Thyroid gland (tissue), 4 donors: ENCODE results near the gene LRBA. TPM values are rescaled to one million over a fixed set of nuclear protein-coding genes. Genes with fewer than 3 reads are reported as not detected.

ENCODE experiments used
- DNase-seq, 2 donors: peaks; one replicate each; pipeline ENCODE4 v3.0.0-alpha.2; 2019
- H3K27ac ChIP-seq, 3 donors: fragments of 200-600 bp; sonication (generic); 1 replicate in 2 of 3; 2 replicates in 1 of 3; pipeline ENCODE4 v1.5.1; 2016 to 2019; ENCODE audit warnings: mild to moderate bottlenecking in 1 of 3, moderate library complexity in 1 of 3
- H3K27me3 ChIP-seq: fragments of 200-600 bp; sonication (generic); one replicate; pipeline ENCODE4 v1.5.1; 2019
- H3K36me3 ChIP-seq, 2 donors: fragments of 200-600 bp; sonication (generic); one replicate each; pipeline ENCODE4 v1.5.1; 2016 to 2019
- H3K4me1 ChIP-seq, 2 donors: fragments of 200-600 bp; sonication (generic); one replicate each; pipeline ENCODE4 v1.5.1; 2017 to 2019
- H3K4me3 ChIP-seq, 3 donors: fragments of 200-600 bp; sonication (generic); replicated peaks in 1 of 3; 1 replicate in 2 of 3; 2 replicates in 1 of 3; pipeline ENCODE4 v1.5.1; 2016; ENCODE audit warnings: mild to moderate bottlenecking in 1 of 3
- H3K9me3 ChIP-seq: fragments of 200-600 bp; sonication (generic); one replicate; pipeline ENCODE4 v1.5.1; 2017
- POLR2A ChIP-seq, 2 donors: fragments of 450-650 bp; IDR thresholded peaks; one replicate each; pipeline ENCODE4 v1.6.1; 2017; ENCODE audit warnings: antibody characterized with exemption in 2 of 2, mild to moderate bottlenecking in 2 of 2, moderate library complexity in 1 of 2
- WGBS, 2 donors: methylation state at CpG; one replicate each; pipeline ENCODE4 v1.1.5; 2017; 5-methylcytosine and 5-hydroxymethylcytosine counted together
- intact Hi-C: fragments of 100-400 bp; cut with DNase I; formaldehyde crosslinking; loops from one replicate; pipeline ENCODE4 v1.15.1; 2023
- total RNA-seq, 4 donors: library from RNA; depleted of rRNA; stranded (reverse); fragments of >200 nt; gene quantifications; one replicate each; pipeline ENCODE4 v1.2.3, GENCODE V29; 2016
- TF ChIP-seq, protein P1 (sequence below), 6 experiments: fragments of 200-600 bp in 3 of 6; fragments of 450-650 bp in 3 of 6; sonication (generic) in 3 of 6; IDR thresholded peaks; one replicate each; pipeline ENCODE4 v1.5.1; 2016 to 2019; ENCODE audit warnings: antibody characterized with exemption in 6 of 6, mild to moderate bottlenecking in 2 of 6, inconsistent platforms in 1 of 6, moderate library complexity in 1 of 6

The LRBA gene
- total RNA-seq, 4 donors from 2014 or later: 98.9 to 127 (median 113) TPM

DNA sequence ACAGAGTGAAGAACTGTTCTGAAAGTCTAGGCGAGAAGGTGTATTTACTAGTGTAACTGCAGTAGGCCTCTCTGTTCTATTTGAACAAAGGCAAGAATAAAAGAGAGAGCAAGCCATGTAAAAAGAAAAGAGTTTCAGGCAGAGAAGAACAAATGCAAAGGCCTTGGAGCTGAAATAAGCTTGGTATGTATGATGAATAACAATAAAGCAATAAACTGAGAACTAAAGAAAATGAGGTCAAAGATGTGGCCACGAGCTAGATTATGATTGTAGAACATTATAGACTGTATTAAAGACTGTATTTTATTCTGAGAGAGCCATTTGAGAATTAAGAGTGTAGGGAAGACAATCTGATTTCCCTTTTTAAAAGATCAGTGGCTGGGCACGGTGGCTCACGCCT lies 160.5 kb downstream of the LRBA start:
- H3K27me3 ChIP-seq: no peaks in the 10 kb centered on the region
- no peaks in the 10 kb centered on the region for H3K4me1 ChIP-seq
- intact Hi-C loops: no loop called here
- 96 to 97% methylated on average over 4 of the region's 4 CpGs for WGBS, 2 donors
- DNase-seq: no peak
- TF ChIP-seq, protein P1, sequence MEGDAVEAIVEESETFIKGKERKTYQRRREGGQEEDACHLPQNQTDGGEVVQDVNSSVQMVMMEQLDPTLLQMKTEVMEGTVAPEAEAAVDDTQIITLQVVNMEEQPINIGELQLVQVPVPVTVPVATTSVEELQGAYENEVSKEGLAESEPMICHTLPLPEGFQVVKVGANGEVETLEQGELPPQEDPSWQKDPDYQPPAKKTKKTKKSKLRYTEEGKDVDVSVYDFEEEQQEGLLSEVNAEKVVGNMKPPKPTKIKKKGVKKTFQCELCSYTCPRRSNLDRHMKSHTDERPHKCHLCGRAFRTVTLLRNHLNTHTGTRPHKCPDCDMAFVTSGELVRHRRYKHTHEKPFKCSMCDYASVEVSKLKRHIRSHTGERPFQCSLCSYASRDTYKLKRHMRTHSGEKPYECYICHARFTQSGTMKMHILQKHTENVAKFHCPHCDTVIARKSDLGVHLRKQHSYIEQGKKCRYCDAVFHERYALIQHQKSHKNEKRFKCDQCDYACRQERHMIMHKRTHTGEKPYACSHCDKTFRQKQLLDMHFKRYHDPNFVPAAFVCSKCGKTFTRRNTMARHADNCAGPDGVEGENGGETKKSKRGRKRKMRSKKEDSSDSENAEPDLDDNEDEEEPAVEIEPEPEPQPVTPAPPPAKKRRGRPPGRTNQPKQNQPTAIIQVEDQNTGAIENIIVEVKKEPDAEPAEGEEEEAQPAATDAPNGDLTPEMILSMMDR (IDR thresholded peaks at IDR 0.05): no peak
- TF ChIP-seq POLR2A (IDR thresholded peaks at IDR 0.05): no peak
- H3K4me3 ChIP-seq: no peak overlapping the region
- no peak overlapping the region for H3K27ac ChIP-seq
- no peaks in the 10 kb centered on the region for H3K9me3 ChIP-seq
- no peaks in the 10 kb centered on the region for H3K36me3 ChIP-seq

DNA sequence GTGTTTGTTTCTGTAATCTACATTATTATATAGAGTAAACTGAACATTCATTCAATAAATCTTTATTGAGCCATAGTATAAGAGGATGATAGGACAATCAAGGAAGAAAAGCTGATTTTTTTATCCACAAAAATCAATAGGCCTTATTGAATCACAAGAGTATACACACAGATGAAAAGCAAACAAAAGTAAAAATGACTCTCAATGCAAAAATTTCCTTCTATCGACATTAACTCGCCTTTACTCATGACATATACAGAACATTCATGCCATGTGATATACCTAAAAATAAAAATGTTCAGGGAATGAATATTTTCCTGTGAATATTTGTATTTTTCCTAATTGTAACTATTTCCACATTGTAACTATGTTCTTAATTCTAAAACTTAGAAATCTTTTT lies 161.2 kb downstream of the LRBA start:
- no peaks in the 10 kb centered on the region for H3K4me1 ChIP-seq
- H3K27me3 ChIP-seq: no peaks in the 10 kb centered on the region
- no peak overlapping the region for H3K27ac ChIP-seq
- intact Hi-C loops: no loop called here
- WGBS, 2 donors: 95 to 100% methylated on average over 2 of the region's 2 CpGs
- no peak for DNase-seq
- no peaks in the 10 kb centered on the region for H3K9me3 ChIP-seq
- TF ChIP-seq POLR2A (IDR thresholded peaks at IDR 0.05): no peak
- TF ChIP-seq, protein P1 (IDR thresholded peaks at IDR 0.05): no peak
- H3K36me3 ChIP-seq: no peaks in the 10 kb centered on the region
- no peak overlapping the region for H3K4me3 ChIP-seq

DNA sequence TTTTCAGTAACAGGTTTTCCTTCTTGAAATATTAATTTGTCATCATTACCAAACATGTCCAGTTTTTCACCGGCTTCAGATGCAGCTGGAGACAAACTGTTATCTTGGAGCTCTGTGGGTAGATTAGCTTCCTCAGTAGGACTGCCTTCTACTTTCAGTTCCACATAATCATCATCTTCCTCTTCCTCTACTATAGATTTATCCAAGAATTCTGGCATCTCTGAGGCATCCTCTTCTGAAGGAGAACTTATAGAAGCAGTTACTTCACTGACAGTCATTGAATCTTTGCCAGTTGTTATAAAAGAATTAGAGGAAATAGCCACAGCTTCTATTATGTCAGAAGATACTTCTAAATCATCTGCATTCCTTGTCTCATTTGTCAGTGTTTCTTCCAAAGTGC lies 162.9 kb downstream of the LRBA start:
- no peak overlapping the region for H3K4me3 ChIP-seq
- H3K4me1 ChIP-seq: no peaks in the 10 kb centered on the region
- H3K27ac ChIP-seq: no peak overlapping the region
- H3K9me3 ChIP-seq: no peaks in the 10 kb centered on the region
- DNase-seq: no peak
- intact Hi-C loops: no loop called here
- peaks cover 0 to 7% of the 10 kb centered on the region in 2 donors for H3K36me3 ChIP-seq
- TF ChIP-seq, protein P1 (IDR thresholded peaks at IDR 0.05): no peak
- 82 to 87% methylated on average over 1 of the region's 1 CpG for WGBS, 2 donors
- H3K27me3 ChIP-seq: no peaks in the 10 kb centered on the region

DNA sequence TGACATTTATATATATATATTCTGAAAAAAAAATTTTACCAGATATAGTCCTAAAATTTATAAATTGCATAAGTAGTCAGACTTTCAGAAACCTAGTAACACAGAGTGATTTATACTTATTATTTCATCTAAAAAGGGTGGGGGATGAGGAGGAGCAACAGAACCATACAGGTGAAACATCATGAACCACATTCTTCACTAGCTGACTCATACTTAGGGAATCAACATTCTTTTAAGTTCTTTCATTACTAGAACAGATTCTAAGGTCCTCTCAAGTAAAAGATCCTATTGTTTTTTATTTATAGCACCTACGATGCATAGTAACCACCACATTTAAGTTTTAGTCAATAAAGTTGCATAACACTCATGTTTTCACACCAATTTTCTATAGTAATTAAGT lies 166.1 kb downstream of the LRBA start:
- 93 to 100% methylated on average over 1 of the region's 1 CpG for WGBS, 2 donors
- Histone ChIP-seq H3K36me3 (peaks cover 0 to 7% of the 10 kb centered on the region in 2 donors), H3K9me3 (no peaks in the 10 kb centered on the region), H3K4me3 (no peak overlapping the region), H3K27me3 (no peaks in the 10 kb centered on the region), H3K4me1 (no peaks in the 10 kb centered on the region), H3K27ac (no peak overlapping the region)
- no peak for TF ChIP-seq POLR2A (IDR thresholded peaks at IDR 0.05)
- TF ChIP-seq, protein P1 (IDR thresholded peaks at IDR 0.05): no peak
- no peak for DNase-seq
- intact Hi-C loops: no loop called here

DNA sequence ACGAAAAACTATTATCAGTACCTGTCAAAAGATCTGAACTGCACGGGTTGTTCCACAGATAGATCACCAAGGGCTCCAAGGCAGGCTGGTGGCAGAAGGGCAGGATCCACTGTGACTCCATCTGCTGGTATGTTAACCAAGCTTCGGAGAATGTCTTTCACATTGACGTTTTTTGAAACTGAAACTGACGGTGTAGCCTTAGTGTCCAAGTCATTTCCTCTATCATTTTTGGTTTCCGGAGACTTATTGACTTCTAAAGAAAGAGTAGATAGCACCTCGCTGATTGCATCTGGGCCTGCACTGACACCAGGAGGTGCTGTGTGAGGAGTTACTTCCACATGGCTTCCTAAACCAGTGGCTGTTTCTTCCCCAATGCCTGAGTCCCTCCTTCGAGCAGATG lies 186.9 kb downstream of the LRBA start:
- H3K36me3 ChIP-seq: peaks cover 4 to 8% of the 10 kb centered on the region in 2 donors
- no peaks in the 10 kb centered on the region for H3K4me1 ChIP-seq
- intact Hi-C loops: no loop called here
- no peak for TF ChIP-seq POLR2A (IDR thresholded peaks at IDR 0.05)
- TF ChIP-seq, protein P1 (IDR thresholded peaks at IDR 0.05): no peak
- no peaks in the 10 kb centered on the region for H3K27me3 ChIP-seq
- no peak for DNase-seq
- no peak overlapping the region for H3K4me3 ChIP-seq
- no peaks in the 10 kb centered on the region for H3K9me3 ChIP-seq
- whole genome bisulfite sequencing, 2 donors: 90 to 92% methylated on average over 8 of the region's 8 CpGs
- H3K27ac ChIP-seq: no peak overlapping the region
